GM19025 (cell line): ENCODE measurements around the gene ACBD7.

Source experiments
- ATAC-seq: cut with Tn5 transposase; IDR thresholded peaks from one replicate; pipeline ENCODE4 v1.9.1; 2021; ENCODE audit warnings: mild to moderate bottlenecking, low read depth, moderate library complexity; ENCODE audit not compliant: unreplicated experiment

The ACBD7 gene

GRCh38 chr10:15027741-15028140 lies 60.8 kb downstream of the ACBD7 start:
- no peak for ATAC-seq
